HFF-Myc (cell line): ENCODE measurements around the gene POU5F1.

Experiments
- DNase-seq: peaks from one replicate; pipeline ENCODE4 v3.0.0-alpha.2; 2011; ENCODE audit warnings: low read depth; ENCODE audit errors: extremely low read depth
- H3K4me3 ChIP-seq: replicated peaks from 2 replicates; pipeline ENCODE4 v1.5.1; 2011; ENCODE audit warnings: low read depth, mild to moderate bottlenecking, control low read depth, low read length
- CTCF ChIP-seq: IDR thresholded peaks from 2 replicates; pipeline ENCODE4 v1.5.1; 2012; ENCODE audit warnings: mild to moderate bottlenecking, low read depth, low read length, control low read depth; ENCODE audit errors: missing control alignments

POU5F1 gene

GRCh38 chr6:31129130-31129529, 41.4 kb downstream of the POU5F1 start:
- no peak for TF ChIP-seq CTCF
- no peak for DNase-seq
- no peak overlapping the region for H3K4me3 ChIP-seq

- no peak for DNase-seq
- H3K4me3 ChIP-seq, result no peak overlapping the region
- TF ChIP-seq CTCF, result peak; percentile 89
Observed at GRCh38 chr6:31128093-31128676, 42.3 kb downstream of the POU5F1 start.

- no peak overlapping the region for H3K4me3 ChIP-seq
- no peak for TF ChIP-seq CTCF
- DNase-seq, result no peak
Observed at GRCh38 chr6:31126396-31127175, 43.9 kb downstream of the POU5F1 start.

- no peak overlapping the region for H3K4me3 ChIP-seq
- TF ChIP-seq CTCF, result no peak
- DNase-seq, result no peak
Observed at GRCh38 chr6:31125586-31126363, 44.7 kb downstream of the POU5F1 start.

- DNase-seq, result no peak
- TF ChIP-seq CTCF, result no peak
Observed at GRCh38 chr6:31125162-31125561, 45.3 kb downstream of the POU5F1 start.

GRCh38 chr6:31122791-31123706, 47.4 kb downstream of the POU5F1 start:
- DNase-seq, result no peak
- no peak overlapping the region for H3K4me3 ChIP-seq

More at GRCh38 chr6:31125162-31125561, 45.3 kb downstream of the POU5F1 start:
- H3K4me3 ChIP-seq, result no peak overlapping the region

More at GRCh38 chr6:31122791-31123706, 47.4 kb downstream of the POU5F1 start:
- no peak for TF ChIP-seq CTCF
